ENCODE results near the gene MUCL3. TPM values are rescaled to one million over a fixed set of nuclear protein-coding genes. Genes with fewer than 3 reads are reported as not detected.
A peak's percentile ranks its signal among the peaks of the same experiment; 100 is the strongest.

The MUCL3 gene
- polyA plus RNA-seq, 3 donors: not detected

DNA sequence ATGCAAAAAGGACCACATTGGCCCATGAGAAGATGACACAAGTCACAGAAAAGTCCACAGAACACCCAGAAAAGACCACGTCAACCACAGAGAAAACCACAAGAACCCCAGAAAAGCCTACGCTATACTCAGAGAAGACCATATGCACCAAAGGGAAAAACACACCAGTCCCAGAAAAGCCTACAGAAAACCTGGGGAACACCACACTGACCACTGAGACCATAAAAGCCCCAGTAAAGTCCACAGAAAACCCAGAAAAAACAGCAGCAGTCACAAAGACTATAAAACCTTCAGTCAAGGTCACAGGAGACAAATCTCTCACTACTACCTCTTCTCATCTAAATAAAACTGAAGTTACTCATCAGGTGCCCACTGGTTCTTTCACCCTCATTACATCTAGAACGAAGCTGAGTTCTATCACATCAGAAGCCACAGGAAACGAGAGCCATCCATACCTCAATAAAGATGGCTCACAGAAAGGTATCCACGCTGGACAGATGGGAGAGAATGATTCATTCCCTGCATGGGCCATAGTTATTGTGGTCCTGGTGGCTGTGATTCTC, 11.2 kb downstream of the MUCL3 start:
- Histone ChIP-seq H3K27ac (ENCODE audit: low read depth in 1 of 2, low read length in 2 of 2) (no peak overlapping the region), H3K36me3 (replicated peaks in 1 of 2; ENCODE audit: control insufficient read depth in 1 of 2, insufficient read depth in 2 of 2, low read length in 2 of 2) (no peaks in the 10 kb centered on the region), H2AFZ (ENCODE audit: insufficient read depth, low read depth, low read length, poor library complexity, severe bottlenecking) (no peak overlapping the region), H3K4me1 (ENCODE audit: control insufficient read depth in 1 of 2, insufficient read depth in 2 of 2, low read length in 2 of 2) (peaks cover 14 to 15% of the 10 kb centered on the region in 2 donors), H3K27me3 (ENCODE audit: control insufficient read depth in 2 of 2, insufficient read depth in 2 of 2, low read length in 2 of 2) (peaks cover 40 to 62% of the 10 kb centered on the region in 2 donors), H4K20me1 (ENCODE audit: insufficient read depth, low read length) (no peaks in the 10 kb centered on the region), H3K79me2 (ENCODE audit: insufficient read depth, low read length) (no peaks in the 10 kb centered on the region), H3K9me3 (replicated peaks in 1 of 2; ENCODE audit: control insufficient read depth in 1 of 2, insufficient read depth in 1 of 2, low read length in 2 of 2) (no peaks in the 10 kb centered on the region), H3K9ac (ENCODE audit: insufficient read depth, low read length, poor library complexity, severe bottlenecking) (no peak overlapping the region), H3K4me2 (replicated peaks; ENCODE audit: extremely low read depth, low read length, poor library complexity, severe bottlenecking) (no peak overlapping the region), H3K4me3 (replicated peaks in 1 of 3; ENCODE audit: low read depth in 2 of 3, low read length in 3 of 3) (no peak overlapping the region)
- peak overlapping the region in 1 of 7 donors; percentile 9 for H3K27ac Mint-ChIP-seq
- H3K4me1 Mint-ChIP-seq: peaks cover 11% of the 10 kb centered on the region
- WGBS (ENCODE audit: insufficient coverage): 77% methylated on average over 2 of the region's 5 CpGs
- no peak for DNase-seq
- peaks cover 1 to 9% (median 6%) of the 10 kb centered on the region in 7 donors for H3K9me3 Mint-ChIP-seq
- peaks cover 47 to 82% (median 57%) of the 10 kb centered on the region in 3 donors for H3K27me3 Mint-ChIP-seq (ENCODE audit: low read depth in 3 of 3)
- no peaks in the 10 kb centered on the region for H3K36me3 Mint-ChIP-seq
- TF ChIP-seq, protein P1, sequence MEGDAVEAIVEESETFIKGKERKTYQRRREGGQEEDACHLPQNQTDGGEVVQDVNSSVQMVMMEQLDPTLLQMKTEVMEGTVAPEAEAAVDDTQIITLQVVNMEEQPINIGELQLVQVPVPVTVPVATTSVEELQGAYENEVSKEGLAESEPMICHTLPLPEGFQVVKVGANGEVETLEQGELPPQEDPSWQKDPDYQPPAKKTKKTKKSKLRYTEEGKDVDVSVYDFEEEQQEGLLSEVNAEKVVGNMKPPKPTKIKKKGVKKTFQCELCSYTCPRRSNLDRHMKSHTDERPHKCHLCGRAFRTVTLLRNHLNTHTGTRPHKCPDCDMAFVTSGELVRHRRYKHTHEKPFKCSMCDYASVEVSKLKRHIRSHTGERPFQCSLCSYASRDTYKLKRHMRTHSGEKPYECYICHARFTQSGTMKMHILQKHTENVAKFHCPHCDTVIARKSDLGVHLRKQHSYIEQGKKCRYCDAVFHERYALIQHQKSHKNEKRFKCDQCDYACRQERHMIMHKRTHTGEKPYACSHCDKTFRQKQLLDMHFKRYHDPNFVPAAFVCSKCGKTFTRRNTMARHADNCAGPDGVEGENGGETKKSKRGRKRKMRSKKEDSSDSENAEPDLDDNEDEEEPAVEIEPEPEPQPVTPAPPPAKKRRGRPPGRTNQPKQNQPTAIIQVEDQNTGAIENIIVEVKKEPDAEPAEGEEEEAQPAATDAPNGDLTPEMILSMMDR (IDR thresholded peaks at IDR 0.05): no peak
- intact Hi-C loops (cut with micrococcal nuclease): no loop called here
- H3K4me3 Mint-ChIP-seq: no peak overlapping the region

DNA sequence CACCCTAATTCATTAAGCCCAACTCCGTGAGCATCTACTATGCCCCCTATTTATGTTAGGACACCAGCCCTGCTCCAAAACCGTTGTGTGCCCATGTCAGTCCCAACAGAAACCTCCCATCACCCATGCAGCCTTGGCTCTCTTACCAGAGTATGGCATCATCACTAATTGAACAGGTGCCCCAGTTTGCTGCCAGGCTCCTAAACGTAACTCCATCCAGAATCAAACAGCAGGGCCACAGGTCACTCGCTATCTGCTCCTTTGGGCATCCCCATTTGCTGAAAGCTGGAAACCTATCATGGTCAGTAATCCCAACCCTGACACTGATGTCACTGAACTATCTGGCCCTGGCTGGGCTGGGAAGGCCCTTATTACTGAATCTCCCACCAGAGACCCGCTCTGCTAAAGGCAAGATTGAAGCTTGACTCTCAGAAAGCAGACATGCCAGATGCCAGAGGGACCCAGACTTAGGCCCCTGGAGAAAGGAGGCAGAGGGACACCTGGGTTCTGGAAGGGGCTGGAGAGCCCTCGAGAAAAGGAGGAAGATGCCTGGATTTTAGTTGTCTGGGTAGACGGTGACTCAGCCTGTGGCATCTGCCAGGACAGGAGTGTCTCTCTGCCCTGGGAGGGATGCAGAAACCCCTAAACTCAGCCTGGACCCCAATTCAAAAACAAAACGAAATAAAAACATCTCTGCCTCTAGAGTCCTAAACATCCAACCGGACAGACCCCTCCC, 14.0 kb downstream of the MUCL3 start:
- H4K20me1 ChIP-seq (ENCODE audit: insufficient read depth, low read length): no peaks in the 10 kb centered on the region
- Mint-ChIP-seq H3K9me3 (peaks cover 0 to 8% (median 5%) of the 10 kb centered on the region in 7 donors), H3K27ac (peak overlapping the region in 2 of 7 donors; percentile 7 to 9), H3K4me3 (peak overlapping the region; percentile 75 to 91), H3K36me3 (no peaks in the 10 kb centered on the region), H3K27me3 (ENCODE audit: low read depth in 3 of 3) (peaks cover 59 to 89% (median 69%) of the 10 kb centered on the region in 3 donors), H3K4me1 (peaks cover 11% of the 10 kb centered on the region)
- H3K4me2 ChIP-seq (replicated peaks; ENCODE audit: extremely low read depth, low read length, poor library complexity, severe bottlenecking): peak overlapping the region; percentile 76
- no peak overlapping the region for H3K27ac ChIP-seq (ENCODE audit: low read depth in 1 of 2, low read length in 2 of 2)
- peaks cover 49 to 78% of the 10 kb centered on the region in 2 donors for H3K27me3 ChIP-seq (ENCODE audit: control insufficient read depth in 2 of 2, insufficient read depth in 2 of 2, low read length in 2 of 2)
- H3K36me3 ChIP-seq (replicated peaks in 1 of 2; ENCODE audit: control insufficient read depth in 1 of 2, insufficient read depth in 2 of 2, low read length in 2 of 2): no peaks in the 10 kb centered on the region
- intact Hi-C loops (cut with micrococcal nuclease): no loop called here
- H3K4me1 ChIP-seq (ENCODE audit: control insufficient read depth in 1 of 2, insufficient read depth in 2 of 2, low read length in 2 of 2): peaks cover 14 to 15% of the 10 kb centered on the region in 2 donors
- peak; percentile 7 to 33 (median 29) for DNase-seq
- peak overlapping the region; percentile 86 for H2AFZ ChIP-seq (ENCODE audit: insufficient read depth, low read depth, low read length, poor library complexity, severe bottlenecking)
- H3K79me2 ChIP-seq (ENCODE audit: insufficient read depth, low read length): no peaks in the 10 kb centered on the region
- H3K4me3 ChIP-seq (replicated peaks in 1 of 3; ENCODE audit: low read depth in 2 of 3, low read length in 3 of 3): peak overlapping the region; percentile 33 to 80 (median 41)
- H3K9me3 ChIP-seq (replicated peaks in 1 of 2; ENCODE audit: control insufficient read depth in 1 of 2, insufficient read depth in 1 of 2, low read length in 2 of 2): no peaks in the 10 kb centered on the region
- TF ChIP-seq, protein P1 (IDR thresholded peaks at IDR 0.05): no peak
- WGBS (ENCODE audit: insufficient coverage): 77% methylated on average over 6 of the region's 9 CpGs
- peak overlapping the region; percentile 57 for H3K9ac ChIP-seq (ENCODE audit: insufficient read depth, low read length, poor library complexity, severe bottlenecking)
